COLO668 (cell line): ENCODE results near the gene R3HDML.
A peak's percentile ranks its signal among the peaks of the same experiment; 100 is the strongest.
"Not testable (repeated sequence)": the region's sequence is repeated elsewhere in the genome, so short reads cannot be mapped to it uniquely, and the experiment has no call there.

Experiments used
- DNase-seq: peaks from one replicate; lab custom pipeline; 2025; ENCODE audit not compliant: unreplicated experiment; lab: John Stamatoyannopoulos, UW

R3HDML gene

DNA sequence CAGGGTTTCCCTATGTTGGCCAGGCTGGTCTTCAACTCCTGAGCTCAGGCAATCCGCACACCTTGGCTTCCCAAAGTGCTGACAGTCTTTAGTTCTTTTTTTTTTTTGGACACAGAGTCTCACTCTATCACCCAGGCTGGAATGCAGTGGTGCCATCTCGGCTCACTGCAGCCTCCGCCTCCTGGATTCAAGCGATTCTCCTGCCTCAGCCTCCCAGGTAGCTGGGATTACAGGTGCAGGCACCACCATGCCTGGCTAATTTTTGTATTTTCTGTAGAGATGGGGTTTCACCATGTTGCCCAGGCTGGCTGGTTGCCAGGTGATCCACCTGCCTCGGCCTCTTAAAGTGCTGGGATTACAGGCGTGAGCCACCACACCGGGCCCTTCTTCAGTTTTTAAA is 9.1 kb upstream of the R3HDML start:
- DNase-seq: peak; percentile 72

DNA sequence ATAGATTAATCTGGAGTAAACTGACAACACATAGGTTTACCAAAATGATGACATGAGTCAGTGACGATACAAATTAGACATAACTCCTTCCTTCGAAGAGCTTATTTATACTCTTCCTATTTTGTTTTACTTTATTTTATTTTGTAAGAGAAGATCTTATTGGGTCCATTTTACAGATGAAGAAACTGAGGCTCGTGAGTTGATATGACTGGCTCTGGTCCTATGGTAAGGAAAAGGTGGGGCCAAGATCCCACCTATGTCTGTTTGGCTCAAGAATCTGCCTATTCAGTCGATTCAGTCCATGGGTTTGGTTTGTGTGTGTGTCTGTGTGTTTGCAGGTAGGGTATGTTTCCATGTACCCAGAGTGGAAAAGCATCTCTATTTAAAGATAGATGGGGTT is 8.4 kb upstream of the R3HDML start:
- no peak for DNase-seq

DNA sequence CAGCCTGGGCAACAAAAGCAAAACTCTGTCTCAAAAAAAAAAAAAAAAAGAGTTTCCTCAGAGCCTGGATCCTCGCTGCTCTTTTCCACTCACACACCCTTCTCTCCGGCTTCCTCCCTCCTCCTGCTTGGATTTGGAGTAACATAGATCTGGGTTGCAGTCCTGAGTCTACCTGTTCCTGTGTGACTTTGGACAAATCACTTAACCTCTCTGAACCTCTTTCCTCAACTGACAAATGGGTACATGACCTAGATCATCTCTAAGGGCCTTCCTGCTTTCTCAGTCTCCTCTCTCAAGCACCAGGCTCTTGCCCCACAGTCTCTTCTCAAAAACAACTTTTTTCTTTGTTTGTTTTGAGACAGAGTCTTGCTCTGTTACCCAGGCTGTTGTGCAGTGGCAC is 5.6 kb upstream of the R3HDML start:
- DNase-seq: no peak

DNA sequence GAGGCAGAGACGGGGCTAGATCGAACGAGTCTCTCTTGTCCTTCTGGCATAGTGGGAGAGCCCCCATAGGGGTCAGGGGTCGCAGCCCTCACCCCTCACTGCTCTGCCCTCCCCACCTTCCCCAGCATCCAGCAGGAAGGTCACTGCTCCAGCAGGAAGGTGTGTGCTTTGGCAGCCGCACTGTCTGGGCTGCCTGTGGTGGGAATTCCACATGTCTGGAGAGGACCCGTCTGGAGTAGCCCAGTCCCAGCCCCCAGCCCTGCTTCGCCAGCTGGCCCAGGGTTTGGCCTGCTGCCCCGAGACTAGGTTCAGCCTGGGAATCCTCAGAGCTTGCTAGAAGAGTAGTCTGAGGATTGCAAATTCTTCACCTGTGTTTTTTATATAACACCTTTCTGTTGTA is 2.5 kb upstream of the R3HDML start:
- no peak for DNase-seq

DNA sequence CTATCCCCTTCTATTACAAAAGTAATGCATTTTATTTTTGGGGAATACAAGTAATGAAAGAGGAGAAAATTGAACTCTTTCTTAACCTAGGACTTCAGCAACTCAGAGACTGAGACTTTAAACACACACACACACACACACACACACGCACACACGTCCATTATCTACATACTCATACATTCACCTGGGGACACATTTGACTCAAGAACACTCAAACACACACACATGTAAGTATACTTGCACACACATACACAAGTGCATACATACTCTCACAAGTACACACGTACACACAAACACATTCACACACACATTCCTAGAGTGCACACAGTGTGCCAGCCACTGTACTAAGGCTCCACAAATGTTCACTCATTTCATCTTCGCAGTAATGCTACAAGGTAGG is 2.1 kb upstream of the R3HDML start:
- no peak for DNase-seq

GRCh38 chr20:44335675-44336074 is 1.2 kb upstream of the R3HDML start:
- no peak for DNase-seq

- no peak for DNase-seq
Measured at GRCh38 chr20:44336086-44336485, 757 bp upstream of the R3HDML start.

GRCh38 chr20:44342248-44342647 is 5.4 kb downstream of the R3HDML start:
- DNase-seq: no peak

DNA sequence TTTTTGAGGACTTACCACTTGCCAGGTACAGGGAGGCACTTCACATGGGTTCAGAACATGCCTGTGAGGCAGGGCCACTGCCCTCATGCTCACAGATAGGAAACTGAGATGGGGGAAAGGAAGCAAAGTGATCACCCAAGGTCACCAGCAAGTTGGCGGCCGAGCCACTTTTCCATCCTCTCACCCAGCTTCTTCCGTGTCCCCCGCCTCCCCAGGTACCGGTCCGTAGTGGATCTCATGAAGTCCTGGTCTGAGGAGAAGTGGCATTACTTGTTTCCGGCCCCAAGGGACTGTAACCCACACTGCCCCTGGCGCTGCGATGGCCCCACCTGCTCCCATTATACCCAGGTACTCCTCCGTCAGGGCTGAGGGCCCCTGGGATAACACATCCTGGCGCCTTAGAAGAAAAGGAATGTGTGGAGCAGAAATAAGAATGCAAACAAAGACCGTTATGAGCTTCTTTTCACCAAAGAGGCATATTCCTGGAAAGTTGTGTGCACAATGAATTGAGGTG is 6.4 kb downstream of the R3HDML start:
- DNase-seq: no peak

GRCh38 chr20:44344723-44345122 is 7.9 kb downstream of the R3HDML start:
- no peak for DNase-seq

- no peak for DNase-seq
Measured at GRCh38 chr20:44345147-44345546, 8.3 kb downstream of the R3HDML start.

DNA sequence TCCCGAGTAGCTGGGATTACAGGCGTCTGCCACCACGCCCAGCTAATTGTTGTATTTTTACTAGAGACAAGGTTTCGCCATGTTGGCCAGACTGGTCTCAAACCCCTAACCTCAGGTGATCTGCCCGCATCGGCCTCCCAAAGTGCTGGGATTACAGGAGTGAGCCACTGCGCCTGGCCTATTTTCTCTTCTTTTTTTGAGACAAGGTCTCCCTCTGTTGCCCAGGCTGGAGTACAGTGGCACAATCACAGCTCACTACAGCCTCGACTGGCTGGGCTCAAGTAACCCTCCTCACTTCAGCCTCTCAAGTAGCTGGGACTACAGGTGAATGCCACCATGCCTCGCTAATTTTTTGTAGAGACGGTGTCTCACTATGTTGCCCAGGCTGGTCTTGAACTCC is 9.1 kb downstream of the R3HDML start:
- DNase-seq: not testable (repeated sequence)

GRCh38 chr20:44348168-44348659 is 11.4 kb downstream of the R3HDML start:
- DNase-seq: no peak

GRCh38 chr20:44349349-44349748 is 12.5 kb downstream of the R3HDML start:
- no peak for DNase-seq

DNA sequence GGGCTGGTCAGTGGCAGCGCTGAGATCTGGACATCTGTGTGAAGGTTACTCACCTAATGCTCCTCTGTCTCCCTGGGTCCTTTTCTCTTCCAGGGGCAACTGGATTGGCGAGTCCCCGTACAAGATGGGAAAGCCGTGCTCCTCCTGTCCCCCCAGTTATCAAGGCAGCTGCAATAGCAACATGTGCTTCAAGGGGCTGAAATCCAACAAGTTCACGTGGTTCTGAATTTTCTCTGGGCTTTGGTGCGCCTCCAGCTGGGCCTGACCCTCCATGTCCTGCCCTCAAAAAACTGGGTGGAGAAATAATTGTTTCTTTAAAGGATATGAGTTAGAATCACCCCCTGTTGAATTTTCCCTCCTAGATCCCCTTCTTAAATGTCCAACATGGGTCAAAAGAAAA is 13.7 kb downstream of the R3HDML start:
- no peak for DNase-seq

DNA sequence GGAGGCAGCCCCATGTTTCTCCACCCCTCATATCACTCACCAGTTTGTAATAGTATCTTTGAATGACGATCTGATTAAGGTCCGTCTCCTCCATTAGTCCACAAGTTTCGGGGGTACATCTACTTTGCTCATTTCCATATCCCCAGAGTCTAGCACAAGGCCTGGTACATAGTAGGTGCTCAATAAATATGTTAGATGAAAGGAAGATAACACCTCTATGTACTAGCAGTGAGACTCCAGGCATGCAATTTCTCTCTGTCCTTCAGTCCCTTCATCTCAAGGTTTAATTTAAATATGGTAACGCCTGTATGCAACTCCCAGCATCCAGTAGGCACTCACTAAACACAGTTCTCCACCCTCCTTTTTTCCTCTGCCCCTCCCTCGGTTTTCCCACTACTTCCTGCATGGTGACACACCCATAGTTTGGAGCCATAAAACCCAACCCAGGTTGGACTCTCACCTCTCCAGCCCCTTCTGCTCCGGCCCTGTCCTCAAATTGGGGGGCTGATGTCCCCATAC is 18.2 kb downstream of the R3HDML start:
- DNase-seq: peak; percentile 62

GRCh38 chr20:44355498-44356352 is 18.9 kb downstream of the R3HDML start, which contains the start of gene HNF4A:
Gene HNF4A, plus strand, starts transcription at chr20:44355699. Its CDS starts 106 bp downstream, at chr20:44355805.
- peak; percentile 72 for DNase-seq

GRCh38 chr20:44356353-44356723 is 19.5 kb downstream of the R3HDML start:
- DNase-seq: no peak

DNA sequence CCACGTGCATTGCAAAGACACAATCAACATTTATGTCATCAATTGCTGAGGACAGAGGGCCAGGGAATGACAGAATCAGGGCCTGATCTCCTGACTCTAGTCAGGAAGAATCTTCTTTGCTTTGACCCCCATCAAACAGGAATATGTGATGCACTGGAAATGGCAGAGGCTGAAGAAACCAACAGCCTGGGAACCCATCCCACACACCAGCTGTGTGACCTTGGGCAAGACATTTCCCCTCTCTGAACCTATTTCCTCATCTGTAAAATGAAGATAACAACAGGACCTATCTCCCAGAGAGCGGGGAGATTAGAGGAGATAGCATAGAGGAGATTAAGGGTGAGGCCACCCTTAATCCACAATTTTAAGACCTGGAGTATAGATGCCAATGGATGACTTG is 20.2 kb downstream of the R3HDML start:
- no peak for DNase-seq

- DNase-seq: no peak
Measured at GRCh38 chr20:44357555-44358125, 20.8 kb downstream of the R3HDML start.

GRCh38 chr20:44358776-44359175 is 21.9 kb downstream of the R3HDML start:
- DNase-seq: no peak

DNA sequence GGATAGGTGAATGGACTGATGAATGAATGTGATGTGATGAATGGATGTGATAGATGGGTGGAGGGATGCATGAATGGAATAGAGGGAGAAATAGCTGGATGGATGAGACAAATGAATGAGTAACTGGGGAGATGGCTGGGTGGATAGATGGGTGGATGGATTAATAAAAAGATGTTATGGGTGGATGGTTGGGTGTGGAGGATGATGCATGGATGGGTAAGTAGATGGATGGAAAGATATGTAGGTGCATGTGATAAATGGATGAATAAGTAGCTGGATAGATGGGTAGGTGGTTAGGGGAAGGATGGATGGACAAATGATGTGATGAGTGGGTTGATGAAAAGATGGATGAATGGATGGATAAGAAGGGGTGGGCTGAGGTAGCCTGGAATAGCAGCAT is 23.4 kb downstream of the R3HDML start:
- DNase-seq: no peak
